HepG2 (cell line): ENCODE data around the gene BCAS3. TPM values are rescaled to one million over a fixed set of nuclear protein-coding genes. Genes with fewer than 3 reads are reported as not detected.
A peak's percentile ranks its signal among the peaks of the same experiment; 100 is the strongest.

Experiments
- BHLHE40 ChIP-seq: IDR thresholded peaks from 2 replicates; pipeline ENCODE4 v1.6.1; 2011; ENCODE audit warnings: low read length, improper control_type of control experiment
- EHMT2 ChIP-seq: fragments of 200-600 bp; sonication (generic); IDR thresholded peaks from 2 replicates; pipeline ENCODE4 v1.7.0; 2017; ENCODE audit warnings: antibody characterized with exemption, low read depth, low read length, borderline replicate concordance
- HMG20A ChIP-seq: IDR thresholded peaks from 2 replicates; pipeline ENCODE4 v1.6.1; 2016; ENCODE audit warnings: borderline replicate concordance
- KAT7 ChIP-seq: IDR thresholded peaks from 2 replicates; pipeline ENCODE4 v1.6.1; 2018; ENCODE audit warnings: borderline replicate concordance, missing compliant biosample characterization
- MAFF ChIP-seq: IDR thresholded peaks from 2 replicates; pipeline ENCODE4 v1.6.1; 2011; ENCODE audit warnings: low read depth, low read length, improper control_type of control experiment
- MAFG ChIP-seq: sonication (generic); formaldehyde crosslinking; IDR thresholded peaks from 2 replicates; pipeline ENCODE4 v1.5.1; 2020; ENCODE audit warnings: mild to moderate bottlenecking, missing genetic modification reagents
- MZF1 ChIP-seq: sonication (generic); formaldehyde crosslinking; IDR thresholded peaks from 2 replicates; pipeline ENCODE4 v1.8.1; 2023; ENCODE audit warnings: mild to moderate bottlenecking, missing genetic modification reagents, borderline replicate concordance
- SIN3B ChIP-seq: fragments of 150-350 bp; IDR thresholded peaks from 2 replicates; pipeline ENCODE4 v1.6.1; 2014; ENCODE audit warnings: low read length
- SMAD3 ChIP-seq: sonication (generic); formaldehyde crosslinking; IDR thresholded peaks from 2 replicates; pipeline ENCODE4 v1.4.0; 2020; ENCODE audit warnings: missing genetic modification reagents
- TBL1XR1 ChIP-seq: fragments of 150-350 bp; IDR thresholded peaks from 2 replicates; pipeline ENCODE4 v1.6.1; 2014; ENCODE audit warnings: borderline replicate concordance, low read length; ENCODE audit not compliant: partially characterized antibody
- TP53 ChIP-seq: sonication (generic); formaldehyde crosslinking; conservative IDR thresholded peaks from 2 replicates; pipeline ENCODE4 v1.4.0; 2020; ENCODE audit warnings: missing genetic modification reagents
- ZNF143 ChIP-seq: sonication (generic); formaldehyde crosslinking; IDR thresholded peaks from 2 replicates; pipeline ENCODE4 v1.4.0; 2020; ENCODE audit warnings: missing genetic modification reagents
- ZNF17 ChIP-seq: sonication (generic); formaldehyde crosslinking; IDR thresholded peaks from 2 replicates; pipeline ENCODE4 v1.5.0; 2020; ENCODE audit warnings: mild to moderate bottlenecking, missing genetic modification reagents
- ZNF350 ChIP-seq: sonication (generic); formaldehyde crosslinking; IDR thresholded peaks from 2 replicates; pipeline ENCODE4 v1.4.0; 2020; ENCODE audit warnings: mild to moderate bottlenecking, low read depth, missing genetic modification reagents, borderline replicate concordance
- ZNF501 ChIP-seq: sonication (generic); formaldehyde crosslinking; IDR thresholded peaks from 2 replicates; pipeline ENCODE4 v1.5.1; 2020; ENCODE audit warnings: mild to moderate bottlenecking, moderate library complexity, missing genetic modification reagents
- ZSCAN12 ChIP-seq: sonication (generic); formaldehyde crosslinking; IDR thresholded peaks from 2 replicates; pipeline ENCODE4 v1.9.0; 2021; ENCODE audit warnings: mild to moderate bottlenecking, missing genetic modification reagents
- polyA plus RNA-seq, 8 experiments: library from polyadenylated mRNA; depleted of rRNA in 3 of 8; stranded (reverse) in 7 of 8; unstranded in 1 of 8; fragments of >200 nt; fragmentation: Illumina TruSeq in 4 of 8; extraction: Trizol in 4 of 8; gene quantifications; 2 replicates each; pipeline versions ENCODE4 v1.2.1 to v1.2.3, GENCODE V29; 2011 to 2016; ENCODE audit warnings: low read depth in 4 of 8, missing spikeins in 1 of 8, mixed read lengths in 1 of 8; ENCODE audit not compliant: insufficient read depth in 1 of 8
- total RNA-seq, 5 experiments: library from RNA; depleted of rRNA; stranded (reverse); fragments of >200 nt; fragmentation: Illumina TruSeq; extraction: Trizol; gene quantifications; 2 replicates each; pipeline ENCODE4 v1.2.3, GENCODE V29; 2016; ENCODE audit warnings: low read depth in 1 of 5
- TF ChIP-seq, protein P1 (sequence below), 2 experiments: IDR thresholded peaks; 2 replicates each; pipeline ENCODE4 v1.6.1; 2011 to 2012; ENCODE audit warnings: low read length in 2 of 2, borderline replicate concordance in 1 of 2, low read depth in 1 of 2, mild to moderate bottlenecking in 1 of 2, moderate library complexity in 1 of 2
- TF ChIP-seq, protein P2 (sequence below): sonication (generic); formaldehyde crosslinking; IDR thresholded peaks from 2 replicates; pipeline ENCODE4 v1.4.0; 2020; ENCODE audit warnings: low read depth, mild to moderate bottlenecking, missing genetic modification reagents
- TF ChIP-seq, protein P3 (sequence below): sonication (generic); formaldehyde crosslinking; IDR thresholded peaks from 2 replicates; pipeline ENCODE4 v1.5.1; 2020; ENCODE audit warnings: mild to moderate bottlenecking, missing genetic modification reagents
- TF ChIP-seq, protein P4 (sequence below): sonication (generic); formaldehyde crosslinking; IDR thresholded peaks from 2 replicates; pipeline ENCODE4 v1.8.0; 2022; ENCODE audit warnings: mild to moderate bottlenecking, missing genetic modification reagents; ENCODE audit not compliant: insufficient replicate concordance

Gene BCAS3
- total and polyA plus RNA-seq, 2 of the 13 experiments (the other 11 are each of a cell fraction or from before 2014, with no cell fraction given), result 10.7 to 11.2 TPM

DNA sequence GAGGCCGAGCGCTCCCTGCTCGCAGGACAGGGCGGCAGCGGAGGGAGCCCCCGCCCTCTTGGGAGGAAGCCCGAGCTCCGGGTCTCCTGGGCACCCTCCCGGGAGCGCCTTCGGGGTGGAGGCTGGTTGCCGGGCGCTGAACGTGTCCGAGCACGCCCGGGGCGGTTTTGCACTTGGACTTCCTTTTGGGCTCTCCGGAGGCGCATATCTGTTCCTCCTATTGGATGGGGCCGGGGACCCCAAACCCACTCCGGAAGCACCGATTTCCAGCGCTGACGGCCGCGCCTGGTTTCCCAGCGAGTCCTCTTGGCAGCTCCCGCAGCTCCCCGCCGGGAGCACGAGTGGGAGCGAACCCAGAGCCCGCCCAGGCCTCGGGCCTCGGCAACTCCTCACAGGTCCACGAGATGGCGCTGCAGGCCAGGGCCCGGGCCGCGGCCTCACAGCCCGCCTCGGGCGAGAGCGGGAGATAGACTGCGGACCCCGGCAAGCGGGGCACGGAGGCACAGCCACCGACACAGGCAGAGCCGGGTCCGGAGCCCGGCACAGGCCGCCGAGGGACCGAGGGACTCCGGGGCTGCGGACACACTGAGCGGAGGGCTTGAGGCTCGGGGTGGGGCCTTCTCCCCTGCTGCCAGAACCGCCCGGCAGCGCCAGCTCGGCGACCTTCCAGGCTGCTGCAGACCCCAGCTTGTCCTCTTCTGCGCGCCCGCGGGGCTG lies 734.6 kb downstream of the BCAS3 start (continued):
- TF ChIP-seq TP53 (CRISPR knock-in tag) (peak; percentile 34; the same call in 1 of the 2 replicates), ZNF350 (CRISPR knock-in tag) (peak; percentile 42; the same call in 1 of the 2 replicates), KAT7 (CRISPR knock-in tag) (peak; percentile 87; the same call in 1 of the 2 replicates), EHMT2 (no peak), ZNF143 (CRISPR knock-in tag) (peak; percentile 18; the same call in 1 of the 2 replicates), SIN3B (no peak), HMG20A (CRISPR knock-in tag) (0 out of 2 replicates have a peak, but pooled peaks have one; percentile 36), MZF1 (CRISPR knock-in tag) (no peak), ZNF501 (peak; percentile 98), SMAD3 (CRISPR knock-in tag) (peak; percentile 82; the same call in 1 of the 2 replicates), ZSCAN12 (CRISPR knock-in tag) (0 out of 2 replicates have a peak, but pooled peaks have one; percentile 17), ZNF17 (CRISPR knock-in tag) (peak; percentile 32; the same call in 1 of the 2 replicates), MAFG (no peak), BHLHE40 (peak; percentile 43; the same call in 1 of the 2 replicates), TBL1XR1 (no peak), MAFF (no peak)
- TF ChIP-seq, protein P1, sequence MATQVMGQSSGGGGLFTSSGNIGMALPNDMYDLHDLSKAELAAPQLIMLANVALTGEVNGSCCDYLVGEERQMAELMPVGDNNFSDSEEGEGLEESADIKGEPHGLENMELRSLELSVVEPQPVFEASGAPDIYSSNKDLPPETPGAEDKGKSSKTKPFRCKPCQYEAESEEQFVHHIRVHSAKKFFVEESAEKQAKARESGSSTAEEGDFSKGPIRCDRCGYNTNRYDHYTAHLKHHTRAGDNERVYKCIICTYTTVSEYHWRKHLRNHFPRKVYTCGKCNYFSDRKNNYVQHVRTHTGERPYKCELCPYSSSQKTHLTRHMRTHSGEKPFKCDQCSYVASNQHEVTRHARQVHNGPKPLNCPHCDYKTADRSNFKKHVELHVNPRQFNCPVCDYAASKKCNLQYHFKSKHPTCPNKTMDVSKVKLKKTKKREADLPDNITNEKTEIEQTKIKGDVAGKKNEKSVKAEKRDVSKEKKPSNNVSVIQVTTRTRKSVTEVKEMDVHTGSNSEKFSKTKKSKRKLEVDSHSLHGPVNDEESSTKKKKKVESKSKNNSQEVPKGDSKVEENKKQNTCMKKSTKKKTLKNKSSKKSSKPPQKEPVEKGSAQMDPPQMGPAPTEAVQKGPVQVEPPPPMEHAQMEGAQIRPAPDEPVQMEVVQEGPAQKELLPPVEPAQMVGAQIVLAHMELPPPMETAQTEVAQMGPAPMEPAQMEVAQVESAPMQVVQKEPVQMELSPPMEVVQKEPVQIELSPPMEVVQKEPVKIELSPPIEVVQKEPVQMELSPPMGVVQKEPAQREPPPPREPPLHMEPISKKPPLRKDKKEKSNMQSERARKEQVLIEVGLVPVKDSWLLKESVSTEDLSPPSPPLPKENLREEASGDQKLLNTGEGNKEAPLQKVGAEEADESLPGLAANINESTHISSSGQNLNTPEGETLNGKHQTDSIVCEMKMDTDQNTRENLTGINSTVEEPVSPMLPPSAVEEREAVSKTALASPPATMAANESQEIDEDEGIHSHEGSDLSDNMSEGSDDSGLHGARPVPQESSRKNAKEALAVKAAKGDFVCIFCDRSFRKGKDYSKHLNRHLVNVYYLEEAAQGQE (IDR thresholded peaks at IDR 0.05; ENCODE audit: borderline replicate concordance in 1 of 2, low read depth in 1 of 2, low read length in 2 of 2), result no peak
- TF ChIP-seq, protein P2, sequence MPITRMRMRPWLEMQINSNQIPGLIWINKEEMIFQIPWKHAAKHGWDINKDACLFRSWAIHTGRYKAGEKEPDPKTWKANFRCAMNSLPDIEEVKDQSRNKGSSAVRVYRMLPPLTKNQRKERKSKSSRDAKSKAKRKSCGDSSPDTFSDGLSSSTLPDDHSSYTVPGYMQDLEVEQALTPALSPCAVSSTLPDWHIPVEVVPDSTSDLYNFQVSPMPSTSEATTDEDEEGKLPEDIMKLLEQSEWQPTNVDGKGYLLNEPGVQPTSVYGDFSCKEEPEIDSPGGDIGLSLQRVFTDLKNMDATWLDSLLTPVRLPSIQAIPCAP (CRISPR knock-in tag), result no peak
- TF ChIP-seq, protein P3, sequence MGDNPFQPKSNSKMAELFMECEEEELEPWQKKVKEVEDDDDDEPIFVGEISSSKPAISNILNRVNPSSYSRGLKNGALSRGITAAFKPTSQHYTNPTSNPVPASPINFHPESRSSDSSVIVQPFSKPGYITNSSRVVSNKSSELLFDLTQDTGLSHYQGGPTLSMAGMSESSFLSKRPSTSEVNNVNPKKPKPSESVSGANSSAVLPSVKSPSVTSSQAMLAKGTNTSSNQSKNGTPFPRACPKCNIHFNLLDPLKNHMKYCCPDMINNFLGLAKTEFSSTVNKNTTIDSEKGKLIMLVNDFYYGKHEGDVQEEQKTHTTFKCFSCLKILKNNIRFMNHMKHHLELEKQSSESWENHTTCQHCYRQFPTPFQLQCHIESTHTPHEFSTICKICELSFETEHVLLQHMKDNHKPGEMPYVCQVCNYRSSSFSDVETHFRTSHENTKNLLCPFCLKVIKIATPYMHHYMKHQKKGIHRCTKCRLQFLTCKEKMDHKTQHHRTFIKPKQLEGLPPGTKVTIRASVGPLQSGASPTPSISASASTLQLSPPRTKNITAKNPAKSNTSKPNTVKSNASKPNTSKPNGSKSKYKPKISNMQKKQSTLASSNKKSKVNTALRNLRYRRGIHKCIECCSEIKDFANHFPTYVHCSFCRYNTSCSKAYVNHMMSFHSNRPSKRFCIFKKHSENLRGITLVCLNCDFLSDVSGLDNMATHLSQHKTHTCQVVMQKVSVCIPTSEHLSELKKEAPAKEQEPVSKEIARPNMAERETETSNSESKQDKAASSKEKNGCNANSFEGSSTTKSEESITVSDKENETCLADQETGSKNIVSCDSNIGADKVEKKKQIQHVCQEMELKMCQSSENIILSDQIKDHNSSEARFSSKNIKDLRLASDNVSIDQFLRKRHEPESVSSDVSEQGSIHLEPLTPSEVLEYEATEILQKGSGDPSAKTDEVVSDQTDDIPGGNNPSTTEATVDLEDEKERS (CRISPR knock-in tag), result peak; percentile 58; the same call in 1 of the 2 replicates
- TF ChIP-seq, protein P4, sequence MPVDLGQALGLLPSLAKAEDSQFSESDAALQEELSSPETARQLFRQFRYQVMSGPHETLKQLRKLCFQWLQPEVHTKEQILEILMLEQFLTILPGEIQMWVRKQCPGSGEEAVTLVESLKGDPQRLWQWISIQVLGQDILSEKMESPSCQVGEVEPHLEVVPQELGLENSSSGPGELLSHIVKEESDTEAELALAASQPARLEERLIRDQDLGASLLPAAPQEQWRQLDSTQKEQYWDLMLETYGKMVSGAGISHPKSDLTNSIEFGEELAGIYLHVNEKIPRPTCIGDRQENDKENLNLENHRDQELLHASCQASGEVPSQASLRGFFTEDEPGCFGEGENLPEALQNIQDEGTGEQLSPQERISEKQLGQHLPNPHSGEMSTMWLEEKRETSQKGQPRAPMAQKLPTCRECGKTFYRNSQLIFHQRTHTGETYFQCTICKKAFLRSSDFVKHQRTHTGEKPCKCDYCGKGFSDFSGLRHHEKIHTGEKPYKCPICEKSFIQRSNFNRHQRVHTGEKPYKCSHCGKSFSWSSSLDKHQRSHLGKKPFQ (CRISPR knock-in tag), result peak; percentile 92
